Measurements from ENCODE around the gene MRPL38.

The MRPL38 gene

GRCh38 chr17:75919611-75920010, 14.9 kb upstream of the MRPL38 start:
- DNase-seq (ENCODE audit: low spot score) = no peak

GRCh38 chr17:75917917-75918445, 13.3 kb upstream of the MRPL38 start:
- DNase-seq (ENCODE audit: low spot score) = no peak

GRCh38 chr17:75917141-75917916, 12.6 kb upstream of the MRPL38 start:
- DNase-seq (ENCODE audit: low spot score) = no peak

GRCh38 chr17:75915268-75915667, 10.6 kb upstream of the MRPL38 start:
- DNase-seq (ENCODE audit: low spot score) = no peak

DNA sequence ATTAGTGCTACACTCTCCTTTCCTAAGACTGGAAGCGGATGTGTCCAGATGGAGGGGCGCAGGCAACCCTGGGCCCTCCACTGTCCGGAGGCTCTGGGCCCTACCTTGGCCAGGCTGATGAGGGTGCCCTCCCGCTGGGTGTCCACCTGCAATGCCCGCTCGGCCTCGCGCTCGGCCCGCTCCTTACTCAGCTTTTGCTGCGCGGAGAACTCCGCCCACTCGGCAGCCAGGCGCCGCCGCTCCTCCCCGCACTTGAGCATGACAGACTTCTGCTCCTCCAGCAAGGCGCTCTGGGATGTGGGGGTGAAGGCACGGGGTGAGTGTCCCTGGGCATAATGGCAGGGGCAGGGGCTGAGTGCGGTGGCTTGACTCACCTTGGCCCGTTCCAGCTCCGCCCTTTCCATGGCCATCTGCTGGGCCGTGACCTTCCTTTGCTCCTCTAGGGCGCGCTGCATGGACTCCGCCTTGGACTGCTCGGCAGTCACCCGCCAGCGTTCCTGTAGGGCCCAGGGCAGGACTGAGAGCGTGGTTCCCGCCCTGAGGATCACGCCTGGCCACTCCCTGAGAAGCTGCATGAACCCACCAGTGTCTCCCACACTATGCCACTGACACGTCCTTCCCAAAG, 10.1 kb upstream of the MRPL38 start:
- no peak for DNase-seq (ENCODE audit: low spot score)

- DNase-seq (ENCODE audit: low spot score) = no peak
Measured at GRCh38 chr17:75913537-75914210, 9.0 kb upstream of the MRPL38 start.

DNA sequence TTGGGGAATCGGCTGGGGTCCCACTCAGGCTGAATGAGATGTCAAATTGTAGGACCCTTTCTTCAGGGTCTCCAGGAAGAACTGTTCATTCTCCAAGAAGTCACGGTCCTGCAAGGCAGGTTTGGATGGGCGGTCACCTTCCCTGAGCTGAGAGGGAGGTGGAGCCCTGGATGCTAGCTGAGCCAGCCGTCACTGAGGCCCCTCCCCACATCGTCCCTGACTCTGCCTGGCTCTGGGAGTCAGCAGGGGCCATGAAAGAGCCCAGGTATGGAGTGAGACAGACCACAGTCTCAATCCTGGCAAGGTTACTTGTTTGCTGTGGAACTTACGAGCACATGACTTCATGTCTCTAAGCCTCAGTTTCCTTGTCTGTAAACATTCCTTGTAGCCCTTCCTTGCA, 6.0 kb upstream of the MRPL38 start:
- DNase-seq (ENCODE audit: low spot score) = no peak

DNA sequence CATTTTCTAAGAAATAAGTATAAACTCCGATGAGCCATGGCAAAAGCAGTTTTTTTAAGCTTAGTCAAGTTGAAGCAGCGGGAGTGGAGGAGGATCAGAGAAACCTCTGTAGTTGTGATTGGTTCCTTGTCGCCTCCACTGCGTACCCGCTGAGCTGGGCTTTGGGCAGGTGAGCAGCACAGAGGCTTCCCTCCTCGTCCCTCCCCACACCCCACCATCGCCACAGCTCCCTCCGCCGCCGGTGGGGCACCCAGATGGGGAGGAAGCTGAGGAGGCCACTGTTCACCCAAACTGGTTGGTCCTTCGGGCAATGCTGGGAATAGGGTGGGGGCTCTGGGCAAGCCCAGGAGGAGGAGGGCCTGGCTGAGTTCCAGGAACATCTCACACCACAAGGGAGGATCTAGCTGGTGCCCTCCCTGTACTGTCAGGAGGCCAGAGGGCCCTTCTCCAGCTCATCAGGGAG, 5.2 kb upstream of the MRPL38 start:
- no peak for DNase-seq (ENCODE audit: low spot score)

DNA sequence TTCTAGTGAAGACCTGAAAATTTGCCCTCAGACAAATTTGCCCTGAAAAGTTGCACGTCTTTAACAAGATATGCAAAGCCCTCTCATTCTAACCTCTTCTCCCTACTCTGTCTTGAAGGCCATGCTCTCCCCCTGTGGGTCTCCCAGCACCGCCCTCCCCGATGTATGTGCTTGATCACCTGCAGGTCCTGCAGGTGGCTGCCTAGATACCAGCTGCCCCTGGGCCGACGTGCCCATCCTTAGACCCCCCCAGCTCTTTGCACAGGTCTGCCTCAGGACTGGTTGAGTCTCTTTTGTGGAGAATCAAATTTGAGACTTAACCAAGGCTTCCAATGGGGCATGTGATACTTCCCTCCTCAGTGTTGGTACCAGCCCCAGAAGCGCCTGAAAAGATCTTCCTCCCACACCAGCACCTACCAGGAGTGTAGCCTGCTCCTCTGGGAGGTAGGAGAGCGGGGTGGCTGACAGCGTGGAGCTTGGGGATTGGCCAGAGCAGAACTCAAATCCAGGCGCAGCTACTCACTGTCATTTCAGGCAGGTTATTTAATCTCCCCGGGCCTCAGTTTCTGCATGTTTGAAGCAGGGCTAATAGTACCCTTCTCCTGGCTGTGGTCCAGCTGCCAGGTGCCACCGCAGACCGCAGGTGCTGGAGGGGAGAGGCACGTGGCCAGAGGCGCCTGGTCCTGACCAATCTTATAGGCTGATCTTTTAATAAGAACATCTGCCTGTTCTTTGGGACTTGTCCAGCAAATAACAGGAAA, 4.5 kb upstream of the MRPL38 start:
- no peak for DNase-seq (ENCODE audit: low spot score)

GRCh38 chr17:75908201-75908600, 3.5 kb upstream of the MRPL38 start:
- no peak for DNase-seq (ENCODE audit: low spot score)

- no peak for DNase-seq (ENCODE audit: low spot score)
Measured at GRCh38 chr17:75906143-75906884, 1.6 kb upstream of the MRPL38 start.

DNA sequence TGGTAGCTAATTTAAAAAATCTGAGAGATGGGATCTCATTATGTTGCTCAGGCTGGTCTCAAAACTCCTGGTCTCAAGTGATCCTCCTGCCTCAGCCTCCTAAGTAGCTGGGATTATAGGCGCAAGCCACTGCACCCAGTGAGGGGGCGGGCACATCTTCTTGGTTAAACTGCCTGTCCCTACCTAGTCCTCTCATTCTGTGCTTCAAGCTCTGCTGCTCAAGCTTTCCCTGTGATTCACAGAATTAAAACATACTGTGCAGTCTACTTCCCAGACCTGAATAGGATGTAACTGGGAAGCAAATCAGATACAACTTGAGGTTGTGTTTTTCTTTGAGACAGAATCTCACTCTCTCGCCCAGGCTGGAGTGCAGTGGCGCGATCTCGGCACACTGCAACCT, 2.3 kb downstream of the MRPL38 start:
- no peak for DNase-seq (ENCODE audit: low spot score)

DNA sequence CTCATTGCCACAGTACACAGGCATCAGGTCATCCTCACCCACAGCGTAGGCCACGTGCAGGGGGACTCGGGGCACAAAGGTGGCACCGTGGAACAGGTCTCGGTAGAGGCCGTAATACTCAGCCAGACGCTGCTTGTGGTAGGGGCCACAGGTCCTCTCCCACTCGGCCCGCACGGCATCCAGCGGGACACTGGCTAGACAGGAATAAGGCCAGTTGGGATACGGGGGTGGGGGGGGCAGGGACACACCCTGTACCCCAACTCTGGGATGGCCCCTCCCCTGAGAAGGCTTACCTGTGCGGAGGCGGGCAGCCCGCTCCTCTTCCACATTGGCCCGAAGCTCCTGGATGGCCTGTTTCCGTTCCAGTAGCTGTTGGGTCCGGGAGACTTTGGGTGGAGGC, 3.0 kb downstream of the MRPL38 start:
- no peak for DNase-seq (ENCODE audit: low spot score)

- no peak for DNase-seq (ENCODE audit: low spot score)
Measured at GRCh38 chr17:75900691-75901533, 3.8 kb downstream of the MRPL38 start.

DNA sequence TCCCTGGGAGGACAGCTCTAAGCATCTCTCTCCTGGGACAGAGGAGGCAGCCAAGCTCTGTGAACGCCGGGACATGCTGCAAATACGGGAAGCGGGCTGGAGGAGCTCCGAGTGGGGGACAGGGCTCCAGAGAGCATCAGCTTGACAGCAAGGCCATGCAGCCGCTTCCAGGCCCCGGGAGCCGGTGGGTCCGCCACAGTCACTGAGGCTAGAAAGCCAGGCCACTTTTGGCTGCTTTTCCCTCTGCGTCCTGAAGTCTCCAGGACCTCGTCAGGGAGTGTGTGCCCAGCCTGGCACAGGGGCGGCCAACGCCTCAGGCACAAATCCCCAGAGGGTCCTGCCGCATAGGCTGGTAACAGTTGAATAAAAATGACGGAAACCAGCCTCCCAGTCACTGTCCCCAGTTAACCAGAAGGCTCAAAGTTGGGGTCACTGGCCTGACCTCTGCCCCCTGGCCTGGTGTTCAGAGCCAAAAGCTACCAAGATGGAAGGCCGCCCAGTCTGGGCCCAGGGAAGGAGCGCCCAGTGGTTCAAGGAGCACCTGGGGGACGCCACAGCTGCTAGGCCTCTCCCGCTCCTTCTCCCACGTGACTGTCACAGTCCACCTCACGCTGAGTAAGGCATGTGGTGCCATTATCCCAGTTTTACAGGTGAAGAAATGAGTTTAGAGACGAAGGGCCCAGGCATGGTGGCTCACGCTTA, 4.8 kb downstream of the MRPL38 start:
- no peak for DNase-seq (ENCODE audit: low spot score)

- no peak for DNase-seq (ENCODE audit: low spot score)
Measured at GRCh38 chr17:75899353-75899752, 5.3 kb downstream of the MRPL38 start.

DNA sequence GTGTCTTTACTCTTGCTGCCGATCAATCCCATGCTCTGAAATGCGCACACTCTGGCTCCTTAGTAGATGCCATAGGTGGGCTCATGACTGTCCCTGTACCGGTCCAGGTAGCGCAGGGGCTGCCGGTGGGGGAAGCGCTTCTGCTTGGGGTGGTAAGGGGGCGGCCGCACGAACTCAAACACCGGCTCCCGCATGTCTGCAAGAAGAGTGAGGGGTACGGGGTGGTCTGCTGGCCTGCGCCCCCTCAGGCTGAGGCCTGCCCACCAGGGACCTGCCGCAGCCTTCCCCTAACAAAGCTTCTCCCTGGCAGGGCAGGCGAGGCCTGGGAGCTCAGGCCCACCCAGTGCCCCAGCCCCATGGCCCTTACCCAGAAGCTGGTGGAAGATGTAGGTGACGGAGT, 5.9 kb downstream of the MRPL38 start:
- no peak for DNase-seq (ENCODE audit: low spot score)

DNA sequence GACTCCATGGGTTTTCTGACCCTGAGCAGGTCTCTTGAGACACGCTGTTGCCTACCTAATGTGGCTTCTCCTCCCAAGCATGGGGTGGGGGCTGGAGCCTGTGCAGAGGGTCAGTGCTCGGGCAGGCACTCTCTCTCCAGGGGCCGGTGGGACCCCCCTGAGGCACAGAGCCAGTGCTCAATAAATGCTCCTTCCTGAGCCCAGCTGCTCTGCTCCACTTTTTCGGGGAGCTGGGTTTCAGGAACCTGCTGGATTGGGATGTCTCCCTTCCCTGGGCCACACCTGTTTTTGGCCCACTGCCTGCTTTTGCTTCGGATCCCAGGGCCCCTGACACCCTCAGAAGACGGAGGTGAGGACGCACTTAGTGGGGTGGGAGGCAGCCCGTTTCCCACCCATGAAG, 6.6 kb downstream of the MRPL38 start:
- DNase-seq (ENCODE audit: low spot score) = no peak

GRCh38 chr17:75897160-75898019, 7.3 kb downstream of the MRPL38 start:
- no peak for DNase-seq (ENCODE audit: low spot score)

All from hematopoietic multipotent progenitor cell treated with erythropoietin and hydrocortisone succinate and interleukin-3 and kit ligand, for 17 days (in vitro differentiated cells).